GM12878 (cell line): Measurements from ENCODE around the gene SPINT4. TPM values are rescaled to one million over a fixed set of nuclear protein-coding genes. Genes with fewer than 3 reads are reported as not detected.

Experiments
- ATAC-seq: fragments of 200-7000 bp; cut with Tn5 transposase; 3 replicates; pipeline ENCODE4 v1.9.1; 2020; ENCODE audit warnings: mild to moderate bottlenecking, moderate library complexity
- BruUV-seq: library from RNA; stranded (reverse); fragments of 400-500 nt; replicated peaks from 2 replicates; lab custom pipeline; 2021; lab: Mats Ljungman, UMichigan
- CTCF ChIA-PET: fragments of 300-600 bp; sonication (Branson Sonifier 250); formaldehyde crosslinking; extraction: SDS; loops from one replicate; lab custom pipeline; 2021; ENCODE audit warnings: inconsistent platforms; lab: Yijun Ruan, JAX
- POLR2A ChIA-PET: fragments of 350-600 bp; formaldehyde crosslinking; extraction: SDS; loops from one replicate; lab custom pipeline; 2021; ENCODE audit warnings: inconsistent platforms; lab: Charles Lee
- RAD21 ChIA-PET: fragments of 300-600 bp; sonication (Branson Sonifier 250); formaldehyde crosslinking; loops from one replicate; lab custom pipeline; 2023; ENCODE audit warnings: antibody characterized with exemption; ENCODE audit not compliant: unreplicated experiment; lab: Charles Lee
- SMC1A ChIA-PET: fragments of 300-600 bp; sonication (Branson Sonifier 250); formaldehyde crosslinking; loops from one replicate; lab custom pipeline; 2023; ENCODE audit not compliant: unreplicated experiment, uncharacterized antibody; lab: Charles Lee
- DNase-seq: peaks from one replicate; pipeline ENCODE4 v3.0.0-alpha.2; 2011; ENCODE audit warnings: low read depth, low spot score
- FAIRE-seq: peaks from 3 replicates; lab custom pipeline; 2011; peaks lifted over from hg19 to GRCh38; lab: Jason Lieb, UNC
- H2AFZ ChIP-seq: 2 replicates; pipeline ENCODE4 v1.6.0; 2011; ENCODE audit warnings: low read depth, low read length, control low read depth; ENCODE audit not compliant: control insufficient read depth
- H3K27ac ChIP-seq: 2 replicates; pipeline ENCODE4 v1.5.1; 2011; ENCODE audit warnings: control low read depth; ENCODE audit not compliant: control insufficient read depth, insufficient read depth
- H3K27me3 ChIP-seq, 2 experiments: replicated peaks in 1 of 2; 2 replicates each; pipeline versions ENCODE4 v1.6.0 to v1.6.1; 2011; ENCODE audit warnings: low read length in 1 of 2; ENCODE audit not compliant: control insufficient read depth in 2 of 2, insufficient read depth in 2 of 2
- H3K36me3 ChIP-seq, 2 experiments: 2 replicates each; pipeline ENCODE4 v1.5.1; 2011; ENCODE audit warnings: low read length in 1 of 2; ENCODE audit not compliant: control insufficient read depth in 2 of 2, insufficient read depth in 2 of 2
- H3K4me1 ChIP-seq: 2 replicates; pipeline ENCODE4 v1.6.1; 2011; ENCODE audit warnings: mild to moderate bottlenecking, low read length, moderate library complexity, mixed read lengths; ENCODE audit not compliant: control insufficient read depth, insufficient read depth
- H3K4me2 ChIP-seq: 2 replicates; pipeline ENCODE4 v1.6.0; 2011; ENCODE audit warnings: control low read depth; ENCODE audit not compliant: control insufficient read depth, insufficient read depth
- H3K4me3 ChIP-seq: fragments of 200-600 bp; sonication (generic); 2 replicates; pipeline ENCODE4 v1.5.1; 2016
- H3K79me2 ChIP-seq: 2 replicates; pipeline ENCODE4 v1.6.0; 2011; ENCODE audit warnings: low read length; ENCODE audit not compliant: control insufficient read depth, insufficient read depth
- H3K9ac ChIP-seq: 2 replicates; pipeline ENCODE4 v1.8.0; 2011; ENCODE audit warnings: low read length, control low read depth, mixed read lengths; ENCODE audit not compliant: control insufficient read depth, insufficient read depth
- H3K9me3 ChIP-seq: replicated peaks from 3 replicates; pipeline ENCODE4 v1.5.1; 2011; ENCODE audit warnings: mild to moderate bottlenecking, low read length; ENCODE audit not compliant: control insufficient read depth, insufficient read depth
- H4K20me1 ChIP-seq: 2 replicates; pipeline ENCODE4 v1.6.0; 2011; ENCODE audit not compliant: control insufficient read depth, insufficient read depth
- BACH1 ChIP-seq: fragments of 450-650 bp; IDR thresholded peaks from 2 replicates; pipeline ENCODE4 v1.6.1; 2017; ENCODE audit warnings: mild to moderate bottlenecking, borderline replicate concordance
- EP300 ChIP-seq, 2 experiments: fragments of 150-350 bp in 1 of 2; IDR thresholded peaks; 2 replicates each; pipeline ENCODE4 v1.6.1; 2011 to 2012; ENCODE audit warnings: low read depth in 2 of 2, low read length in 2 of 2, borderline replicate concordance in 1 of 2, improper control_type of control experiment in 1 of 2, inconsistent platforms in 1 of 2; ENCODE audit not compliant: control insufficient read depth in 1 of 2
- HCFC1 ChIP-seq: fragments of 150-350 bp; IDR thresholded peaks from 2 replicates; pipeline ENCODE4 v1.6.1; 2014; ENCODE audit warnings: low read length
- JUND ChIP-seq: IDR thresholded peaks from 2 replicates; pipeline ENCODE4 v1.6.1; 2012; ENCODE audit warnings: low read depth, mild to moderate bottlenecking, low read length, improper control_type of control experiment, moderate library complexity
- MLLT1 ChIP-seq: fragments of 450-650 bp; IDR thresholded peaks from 2 replicates; pipeline ENCODE4 v1.6.1; 2016; ENCODE audit warnings: mild to moderate bottlenecking
- MXI1 ChIP-seq: fragments of 150-350 bp; IDR thresholded peaks from 2 replicates; pipeline ENCODE4 v1.6.1; 2011; ENCODE audit warnings: low read depth, mild to moderate bottlenecking, inconsistent platforms, low read length, improper control_type of control experiment
- MYB ChIP-seq: fragments of 150-350 bp; IDR thresholded peaks from 2 replicates; pipeline ENCODE4 v1.6.1; 2014; ENCODE audit warnings: mild to moderate bottlenecking, low read depth, low read length, borderline replicate concordance
- NR2F1 ChIP-seq: fragments of 450-650 bp; conservative IDR thresholded peaks from 2 replicates; pipeline ENCODE4 v1.6.1; 2017; ENCODE audit warnings: mild to moderate bottlenecking
- PAX8 ChIP-seq: fragments of 450-650 bp; IDR thresholded peaks from 2 replicates; pipeline ENCODE4 v1.6.1; 2017; ENCODE audit warnings: mild to moderate bottlenecking, moderate library complexity
- POLR2AphosphoS2 ChIP-seq: IDR thresholded peaks from 2 replicates; pipeline ENCODE4 v1.6.1; 2011; ENCODE audit warnings: low read depth, mild to moderate bottlenecking, low read length, improper control_type of control experiment, moderate library complexity
- RB1 ChIP-seq: fragments of 450-650 bp; formaldehyde crosslinking; IDR thresholded peaks from 2 replicates; pipeline ENCODE4 v1.6.1; 2017; ENCODE audit warnings: mild to moderate bottlenecking, borderline replicate concordance
- SMC3 ChIP-seq: IDR thresholded peaks from 2 replicates; pipeline ENCODE4 v1.6.1; 2011; ENCODE audit warnings: low read length, improper control_type of control experiment, borderline replicate concordance
- SRF ChIP-seq, 2 experiments: IDR thresholded peaks; 2 replicates each; pipeline ENCODE4 v1.6.1; 2011; ENCODE audit warnings: low read depth in 2 of 2, low read length in 2 of 2, mild to moderate bottlenecking in 1 of 2, moderate library complexity in 1 of 2
- TBL1XR1 ChIP-seq: IDR thresholded peaks from 2 replicates; pipeline ENCODE4 v1.6.1; 2012; ENCODE audit warnings: low read depth, low read length, improper control_type of control experiment
- TCF3 ChIP-seq: IDR thresholded peaks from 2 replicates; pipeline ENCODE4 v1.6.1; 2012; ENCODE audit warnings: low read depth, mild to moderate bottlenecking, low read length, borderline replicate concordance; ENCODE audit not compliant: insufficient read depth
- ZBED1 ChIP-seq: IDR thresholded peaks from 2 replicates; pipeline ENCODE4 v1.6.1; 2016; ENCODE audit warnings: borderline replicate concordance
- ZBTB40 ChIP-seq: fragments of 450-650 bp; IDR thresholded peaks from 2 replicates; pipeline ENCODE4 v1.6.1; 2016; ENCODE audit warnings: mild to moderate bottlenecking, moderate library complexity, borderline replicate concordance
- WGBS: methylation state at CpG from one replicate; pipeline ENCODE4 v1.1.6; 2016; ENCODE audit warnings: low lambda C conversion rate; ENCODE audit not compliant: insufficient replicate concordance, insufficient coverage; ENCODE audit errors: missing lambda C conversion rate; 5-methylcytosine and 5-hydroxymethylcytosine counted together
- in situ Hi-C: fragments of 300-500 bp; cut with MboI; formaldehyde crosslinking; loops from 9 replicates; pipeline ENCODE4 v1.14.3; 2018; ENCODE audit warnings: mixed read lengths
- intact Hi-C: fragments of 100-400 bp; cut with micrococcal nuclease; formaldehyde crosslinking; loops from one replicate; pipeline ENCODE4 v1.14.2; 2022; ENCODE audit not compliant: unreplicated experiment
- polyA plus RNA-seq, 11 experiments: library from polyadenylated mRNA; depleted of rRNA in 4 of 11; unstranded in 6 of 11; stranded (reverse) in 5 of 11; fragments of >200 nt; fragmentation: Nextera tagmentation in 4 of 11; fragmentation: Illumina TruSeq in 1 of 11; extraction: Ambion mirVana in 4 of 11; extraction: Trizol in 1 of 11; gene quantifications; 1 replicate in 1 of 11; 2 replicates in 10 of 11; pipeline versions ENCODE4 v1.2.1 to v1.2.3, GENCODE V29; 2011 to 2016; ENCODE audit warnings: inconsistent platforms in 2 of 11, missing spikeins in 2 of 11, low read depth in 1 of 11
- total RNA-seq, 4 experiments: library from RNA; depleted of rRNA in 3 of 4; stranded (reverse); fragments of >200 nt in 3 of 4; fragmentation: Illumina TruSeq in 1 of 4; extraction: Trizol in 1 of 4; gene quantifications; 2 replicates each; pipeline versions ENCODE4 v1.2.1 to v1.2.3, GENCODE V29; 2013 to 2021
- TF ChIP-seq, protein P1 (sequence below): fragments of 450-650 bp; IDR thresholded peaks from 2 replicates; pipeline ENCODE4 v1.6.1; 2017; ENCODE audit warnings: borderline replicate concordance

The SPINT4 gene
- total and polyA plus RNA-seq, 10 of the 15 experiments (the other 5 are each of a cell fraction or from before 2014, with no cell fraction given) = not detected

DNA sequence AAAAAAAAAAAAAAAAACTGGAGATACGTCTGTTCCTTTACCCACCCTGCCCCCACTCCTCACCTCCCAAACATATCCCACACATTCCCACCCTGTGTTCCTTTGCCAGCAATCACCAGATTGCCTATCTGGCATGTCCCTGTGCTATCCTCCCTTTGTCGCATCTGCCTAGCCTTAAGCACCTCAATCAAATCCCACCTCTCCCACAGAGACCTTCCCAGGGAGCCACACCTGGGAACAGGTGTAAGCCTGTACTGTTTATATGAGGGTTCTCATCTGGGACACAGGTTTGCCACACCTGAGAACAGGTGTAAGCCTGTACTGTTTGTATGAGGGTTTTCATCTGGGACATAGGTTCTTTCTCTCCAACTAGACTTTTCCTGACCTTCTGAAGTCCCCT, 52.8 kb downstream of the SPINT4 start (continued):
- TF ChIP-seq ZBTB40 (no peak), SRF (IDR thresholded peaks at IDR 0.05; ENCODE audit: low read depth in 2 of 2, low read length in 2 of 2) (no peak), BACH1 (no peak), MXI1 (no peak), POLR2AphosphoS2 (no peak)
- TF ChIP-seq, all 136 proteins: peak for 0

DNA sequence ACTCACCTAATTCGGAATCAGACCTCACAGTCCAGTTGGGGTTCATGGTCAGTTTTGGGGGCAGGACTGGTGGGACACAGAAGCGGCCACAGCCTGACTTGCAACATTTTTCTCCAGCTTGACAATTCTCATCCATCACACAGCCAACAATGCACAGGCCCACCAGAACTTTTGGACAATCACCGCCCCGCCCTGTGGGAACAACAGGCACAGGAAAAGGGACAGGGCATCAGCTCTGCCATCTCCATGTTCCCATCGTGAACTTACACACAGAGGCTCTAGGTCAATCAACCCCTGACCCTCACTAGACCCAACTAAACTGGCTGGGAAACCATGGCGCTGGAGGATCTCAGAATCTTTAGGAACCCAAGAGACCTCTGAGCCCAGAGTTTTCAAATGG, 53.3 kb downstream of the SPINT4 start:
- in situ Hi-C loops = no loop called here
- no peak for TF ChIP-seq EP300 (IDR thresholded peaks at IDR 0.05; ENCODE audit: borderline replicate concordance in 1 of 2, control insufficient read depth in 1 of 2, low read depth in 2 of 2, low read length in 2 of 2)
- no peak for TF ChIP-seq JUND
- TF ChIP-seq MYB = no peak
- TF ChIP-seq, protein P1, sequence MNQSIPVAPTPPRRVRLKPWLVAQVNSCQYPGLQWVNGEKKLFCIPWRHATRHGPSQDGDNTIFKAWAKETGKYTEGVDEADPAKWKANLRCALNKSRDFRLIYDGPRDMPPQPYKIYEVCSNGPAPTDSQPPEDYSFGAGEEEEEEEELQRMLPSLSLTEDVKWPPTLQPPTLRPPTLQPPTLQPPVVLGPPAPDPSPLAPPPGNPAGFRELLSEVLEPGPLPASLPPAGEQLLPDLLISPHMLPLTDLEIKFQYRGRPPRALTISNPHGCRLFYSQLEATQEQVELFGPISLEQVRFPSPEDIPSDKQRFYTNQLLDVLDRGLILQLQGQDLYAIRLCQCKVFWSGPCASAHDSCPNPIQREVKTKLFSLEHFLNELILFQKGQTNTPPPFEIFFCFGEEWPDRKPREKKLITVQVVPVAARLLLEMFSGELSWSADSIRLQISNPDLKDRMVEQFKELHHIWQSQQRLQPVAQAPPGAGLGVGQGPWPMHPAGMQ = no peak
- TF ChIP-seq MLLT1 = no peak
- no peak for TF ChIP-seq SMC3
- TF ChIP-seq ZBED1 = no peak
- TF ChIP-seq NR2F1 = no peak
- no peak for TF ChIP-seq HCFC1
- TF ChIP-seq TBL1XR1 = no peak
- TF ChIP-seq RB1 = no peak
- no peak for TF ChIP-seq TCF3
- no peak for TF ChIP-seq PAX8

More for the DNA sequence above, 53.3 kb downstream of the SPINT4 start:
- H3K27me3 ChIP-seq = no peaks in the 10 kb centered on the region
- WGBS = 51% methylated on average over 6 of the region's 6 CpGs
- no TSS peak for BruUV-seq
- H3K4me3 ChIP-seq = no peak overlapping the region
- no peak overlapping the region for H2AFZ ChIP-seq
- no peaks in the 10 kb centered on the region for H3K79me2 ChIP-seq
- DNase-seq (no peak), ATAC-seq (no peak), FAIRE-seq (no peak)
- intact Hi-C loops = loop anchor here (10.0 kb wide), 1 partner anchor 151 kb away; the partner anchor contains the start of gene WFDC10A
- no peaks in the 10 kb centered on the region for H3K4me1 ChIP-seq
- H3K27ac ChIP-seq = no peak overlapping the region
- RAD21 ChIA-PET = no interaction called here
- no peaks in the 10 kb centered on the region for H3K36me3 ChIP-seq
- no peaks in the 10 kb centered on the region for H4K20me1 ChIP-seq
- SMC1A ChIA-PET = no interaction called here
- POLR2A ChIA-PET = no interaction called here
- H3K9ac ChIP-seq = no peak overlapping the region
- no peak overlapping the region for H3K4me2 ChIP-seq
- CTCF ChIA-PET = no interaction called here
- no peaks in the 10 kb centered on the region for H3K9me3 ChIP-seq
